GM11168 (cell line): Measurements from ENCODE around the gene CTIF.
"Not testable (repeated sequence)": the region's sequence is repeated elsewhere in the genome, so short reads cannot be mapped to it uniquely, and the experiment has no call there.

Source experiments
- in situ Hi-C: fragments of 300-500 bp; cut with MboI; formaldehyde crosslinking; loops from one replicate; pipeline ENCODE4 v1.12.0; 2022; ENCODE audit warnings: low sequenced_read_pairs; ENCODE audit not compliant: unreplicated experiment

CTIF gene

DNA sequence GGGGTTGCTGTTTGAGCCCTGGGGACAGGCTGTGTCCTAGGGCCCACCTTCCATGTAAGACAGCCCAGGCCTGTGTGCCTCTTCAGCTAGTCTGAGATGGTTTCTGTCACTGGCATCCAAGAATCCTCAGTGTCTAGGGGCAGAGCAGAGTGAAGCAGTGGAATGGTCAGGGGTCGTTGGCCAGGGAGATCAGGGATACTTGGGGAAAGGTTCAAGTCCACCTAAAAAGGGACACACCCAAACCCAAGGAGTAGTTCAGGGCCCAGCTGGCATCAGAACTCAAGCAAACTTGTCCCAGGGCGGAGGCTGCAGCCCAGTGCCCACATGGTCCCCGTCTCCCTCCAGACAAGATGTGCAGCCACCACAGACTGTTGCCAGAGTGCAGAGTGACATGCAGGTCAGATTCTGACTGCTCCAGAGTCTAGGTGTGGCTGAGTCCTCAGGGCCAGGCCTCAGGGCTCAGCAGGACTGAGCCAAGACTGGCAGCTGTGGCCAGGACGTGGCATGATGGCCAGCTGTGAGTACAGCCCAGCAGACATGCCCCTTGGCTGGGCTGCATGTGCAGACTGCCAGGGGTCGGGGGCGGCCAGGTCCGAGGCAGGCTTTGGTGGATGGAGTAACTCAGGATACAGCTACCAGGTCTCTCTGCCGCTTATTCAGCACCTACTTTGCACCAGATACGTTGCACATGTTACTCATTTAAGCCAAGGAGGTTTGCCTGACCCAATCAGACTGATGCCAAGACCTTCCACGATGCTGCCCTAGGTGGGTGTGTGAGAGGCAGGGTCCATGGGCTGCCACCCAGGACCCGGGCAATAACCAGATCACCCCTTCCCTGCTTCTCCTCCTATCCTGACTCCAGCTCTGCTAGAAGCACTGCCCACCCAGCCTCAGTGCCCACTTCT lies 265.4 kb downstream of the CTIF start:
- in situ Hi-C loops = no loop called here

GRCh38 chr18:48804856-48805610 lies 266.2 kb downstream of the CTIF start:
- in situ Hi-C loops = no loop called here

DNA sequence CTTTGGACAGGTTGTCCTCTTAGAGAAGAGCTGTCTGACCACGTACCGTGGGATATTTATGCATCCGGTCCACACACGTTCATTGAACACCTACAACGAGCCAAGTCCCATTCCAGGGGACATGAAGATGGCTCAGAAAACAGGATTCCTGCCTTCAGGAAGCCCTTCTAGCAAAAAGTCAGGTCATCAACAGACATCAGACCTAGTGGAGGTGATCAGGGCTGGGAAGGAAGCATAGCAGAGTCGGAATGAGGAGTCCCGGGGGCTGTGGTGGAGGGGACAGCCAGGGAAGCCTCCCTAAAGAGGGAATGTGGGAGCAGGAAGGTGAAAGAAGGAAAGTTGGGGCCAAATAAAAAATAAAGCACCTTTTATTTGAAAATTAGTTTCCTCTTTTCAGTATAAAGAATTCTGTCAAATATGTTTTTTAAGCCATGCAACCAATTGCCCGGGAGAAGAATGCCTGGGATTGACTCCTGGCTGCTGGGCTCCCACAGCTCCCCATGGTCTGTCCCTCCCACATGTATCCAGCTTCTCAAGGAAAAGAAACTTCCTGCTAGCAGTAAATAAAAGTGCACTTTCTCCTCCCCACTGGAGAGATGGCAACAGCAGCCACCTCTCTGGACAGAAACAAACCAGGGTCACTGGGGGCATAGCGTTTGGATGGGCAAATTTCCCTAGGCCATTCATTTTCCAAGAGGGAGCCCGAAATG lies 267.1 kb downstream of the CTIF start:
- in situ Hi-C loops = no loop called here

DNA sequence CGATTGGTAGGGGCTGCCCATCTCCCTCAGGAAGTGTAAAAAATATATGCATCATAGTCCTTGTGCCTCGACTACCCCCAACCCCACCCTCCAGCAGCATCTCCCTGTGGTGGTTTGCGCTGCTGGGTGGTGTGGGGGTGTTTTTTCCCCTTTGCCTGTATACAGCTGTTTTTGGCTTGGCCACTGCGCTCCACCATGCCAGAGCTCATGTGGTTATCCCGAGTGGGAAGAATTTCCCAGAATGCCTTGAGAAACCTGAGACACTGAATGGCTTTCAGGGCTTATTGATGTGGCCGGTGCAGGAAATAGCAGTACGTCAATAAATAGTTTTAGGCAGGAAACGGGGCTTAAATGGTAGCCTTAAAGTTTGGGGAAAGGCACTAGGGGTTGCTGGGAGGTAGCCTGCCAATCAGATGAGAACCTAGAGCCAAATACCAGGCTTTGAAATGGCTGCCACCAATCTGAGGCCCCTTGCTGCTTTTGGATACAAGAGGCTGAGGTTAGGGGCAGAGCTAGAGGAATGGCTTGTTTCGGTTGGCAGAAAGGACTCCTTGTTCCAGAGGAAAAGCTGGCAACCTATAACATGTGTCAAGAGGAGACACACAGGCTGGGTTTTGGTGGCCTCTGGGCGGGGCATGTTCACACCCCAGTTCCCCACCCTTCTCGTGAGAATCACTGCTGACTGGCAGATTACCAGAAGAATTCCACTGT lies 267.9 kb downstream of the CTIF start:
- in situ Hi-C loops = no loop called here

GRCh38 chr18:48808476-48808875 lies 269.6 kb downstream of the CTIF start:
- in situ Hi-C loops = no loop called here

DNA sequence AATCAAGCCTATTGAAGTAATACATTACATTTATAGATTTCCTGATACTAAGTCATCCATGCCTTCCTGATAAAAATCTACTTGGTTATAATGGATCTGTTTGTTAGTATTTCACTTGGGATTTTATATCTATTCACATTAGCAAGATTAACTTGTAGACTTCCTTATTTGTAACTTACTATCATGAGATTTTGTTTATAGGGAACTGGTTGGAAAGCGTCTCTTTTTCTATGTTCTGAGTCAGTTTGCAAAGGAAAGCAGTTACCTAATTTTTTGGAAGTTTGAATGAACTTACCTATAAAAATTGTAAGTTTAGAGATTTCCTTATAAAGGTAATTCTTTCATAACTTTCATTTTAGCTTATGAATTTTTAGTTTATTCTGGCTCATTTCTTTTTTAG lies 270.5 kb downstream of the CTIF start:
- in situ Hi-C loops = no loop called here

GRCh38 chr18:48810805-48811204 lies 272.0 kb downstream of the CTIF start:
- in situ Hi-C loops = no loop called here

DNA sequence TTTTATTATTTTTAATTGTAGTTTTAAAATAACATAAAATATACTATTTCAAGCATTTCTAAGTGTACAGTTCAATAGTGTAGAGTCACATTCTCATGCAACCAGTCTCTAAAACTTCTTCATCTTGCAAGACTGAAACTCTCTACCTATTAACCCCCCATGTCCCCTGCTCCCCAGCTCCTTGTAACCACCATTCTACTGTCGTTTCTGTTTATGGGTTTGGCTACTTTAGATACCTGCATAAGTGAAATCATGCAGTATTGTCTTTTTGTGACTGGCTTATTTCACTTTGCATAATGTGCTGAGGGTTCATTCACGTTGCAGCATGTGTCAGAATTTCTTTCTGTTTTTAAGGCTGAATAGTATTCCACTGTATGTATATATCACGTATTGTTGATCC lies 272.6 kb downstream of the CTIF start:
- in situ Hi-C loops = no loop called here

DNA sequence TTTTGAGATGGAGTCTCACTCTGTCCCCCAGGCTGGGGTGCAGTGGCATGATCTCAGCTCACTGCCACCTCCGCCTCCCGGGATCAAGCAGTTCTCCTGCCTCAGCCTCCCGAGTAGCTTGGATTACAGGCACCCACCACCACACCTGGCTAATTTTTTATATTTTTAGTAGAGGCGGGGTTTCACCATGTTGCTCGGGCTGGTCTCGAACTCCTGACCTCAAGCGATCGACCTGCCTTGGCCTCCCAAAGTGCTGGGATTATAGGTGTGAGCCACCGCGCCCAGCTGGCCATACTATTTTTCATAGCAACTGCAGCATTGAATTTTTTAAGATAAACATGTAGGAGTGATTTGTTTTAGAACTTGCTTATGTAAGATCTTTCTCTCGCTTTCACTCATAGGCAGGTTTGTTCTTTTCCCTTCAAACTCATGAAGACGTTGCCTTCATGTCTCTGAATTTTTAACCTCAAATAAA lies 273.2 kb downstream of the CTIF start:
- in situ Hi-C loops = not testable (repeated sequence)

DNA sequence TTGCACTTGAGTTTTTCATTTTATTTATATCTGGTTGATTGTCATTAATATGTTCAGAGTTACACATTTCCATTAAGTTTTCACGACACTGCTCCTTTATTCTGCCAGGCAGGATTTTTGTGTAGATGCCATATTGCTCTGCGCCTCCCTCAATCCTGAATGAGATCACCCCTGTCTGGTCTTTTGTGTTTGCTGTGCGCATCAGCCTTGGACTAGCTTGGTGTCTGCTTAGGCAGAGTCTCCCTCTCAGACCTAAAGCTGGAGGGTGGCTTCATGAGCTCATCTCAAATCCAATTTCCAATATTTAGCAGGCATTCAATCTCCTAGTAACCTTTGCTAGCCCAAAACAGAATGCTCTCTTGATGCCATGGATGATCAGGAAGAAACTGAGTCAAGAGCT lies 274.5 kb downstream of the CTIF start:
- in situ Hi-C loops = no loop called here

DNA sequence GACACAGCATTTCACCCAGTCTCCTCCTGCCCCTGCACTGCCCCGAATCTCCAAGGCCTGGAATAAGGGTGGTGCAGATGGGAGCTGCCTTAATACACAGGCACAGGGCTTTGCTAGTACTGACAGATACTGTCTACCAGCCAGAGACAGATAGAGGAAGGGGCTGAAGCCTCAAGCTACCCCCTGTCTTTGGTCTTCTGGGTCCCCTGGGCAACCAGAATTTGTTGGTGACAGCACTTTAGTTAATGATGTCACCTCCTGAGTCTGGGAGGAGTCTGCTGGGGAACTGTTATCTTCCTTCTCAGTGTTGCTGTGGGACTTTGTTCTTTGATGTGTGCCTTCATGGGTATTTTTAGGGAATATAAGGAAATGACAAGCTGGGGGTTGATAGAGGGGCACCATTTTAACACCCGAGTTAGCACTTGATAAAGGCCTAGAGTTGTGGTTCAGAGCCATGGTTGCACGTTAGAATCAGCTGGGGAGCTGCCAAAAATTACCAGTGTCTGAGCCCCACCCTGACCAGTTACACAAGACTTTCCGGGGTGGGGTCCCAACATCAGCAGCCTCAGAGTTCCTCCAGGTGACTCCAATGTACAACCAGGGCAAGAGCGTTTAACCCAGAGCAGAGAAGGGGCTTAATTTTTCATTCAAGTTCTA lies 275.1 kb downstream of the CTIF start:
- in situ Hi-C loops = no loop called here

DNA sequence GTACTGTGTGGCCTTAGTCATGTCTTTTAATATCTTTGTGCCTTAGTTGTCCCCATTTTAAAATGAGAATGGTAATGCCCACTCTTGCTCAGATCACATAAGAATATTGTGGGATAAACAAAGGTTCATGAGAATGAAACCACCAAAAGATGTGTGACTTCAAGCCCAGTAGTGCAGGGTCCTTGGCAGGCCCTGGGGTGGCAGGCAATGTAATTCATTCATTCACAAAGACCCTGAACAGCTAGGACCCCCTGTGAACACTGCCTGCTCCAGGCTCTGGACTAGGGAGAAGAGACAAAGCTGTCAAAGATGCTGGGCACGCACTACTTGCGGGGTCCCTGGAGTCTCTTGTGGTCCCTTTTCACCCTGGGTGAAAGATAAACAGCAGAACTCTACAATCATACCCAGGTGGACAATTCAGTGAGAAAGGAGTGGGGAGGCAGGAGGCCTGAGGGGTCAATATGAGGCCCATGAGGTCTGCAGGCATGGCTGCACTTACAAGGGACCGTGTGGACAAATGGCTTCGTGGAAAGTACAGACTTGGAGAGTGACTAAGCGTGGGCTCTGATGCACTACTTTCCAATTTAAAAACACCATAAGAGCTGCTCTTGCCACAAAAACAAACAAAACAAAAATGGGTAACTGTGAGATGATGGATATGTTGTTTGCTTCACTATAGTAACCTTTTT lies 275.8 kb downstream of the CTIF start:
- in situ Hi-C loops = no loop called here

GRCh38 chr18:48815179-48815515 lies 276.3 kb downstream of the CTIF start:
- in situ Hi-C loops = no loop called here

GRCh38 chr18:48815581-48816324 lies 276.9 kb downstream of the CTIF start:
- in situ Hi-C loops = no loop called here

GRCh38 chr18:48816554-48816953 lies 277.7 kb downstream of the CTIF start:
- in situ Hi-C loops = no loop called here

DNA sequence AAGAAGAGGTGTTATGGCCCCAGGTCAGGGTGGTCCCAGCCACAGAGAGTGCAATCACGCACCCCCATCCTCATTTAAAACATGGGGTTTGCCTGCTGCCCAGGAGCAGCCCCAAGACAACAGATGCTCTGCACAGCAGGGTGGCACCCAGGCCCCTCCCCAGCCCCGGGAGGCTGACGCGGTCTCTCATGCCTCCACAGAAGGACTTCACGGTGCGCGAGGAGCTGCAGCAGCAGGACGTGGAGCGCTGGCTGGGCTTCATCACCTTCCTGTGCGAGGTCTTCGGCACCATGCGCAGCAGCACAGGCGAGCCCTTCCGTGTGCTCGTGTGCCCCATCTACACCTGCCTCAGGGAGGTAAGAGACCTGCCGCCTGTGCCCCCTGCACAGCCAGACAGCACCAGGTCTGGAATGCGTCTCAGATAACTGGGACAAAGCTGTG lies 278.2 kb downstream of the CTIF start:
- in situ Hi-C loops = no loop called here

DNA sequence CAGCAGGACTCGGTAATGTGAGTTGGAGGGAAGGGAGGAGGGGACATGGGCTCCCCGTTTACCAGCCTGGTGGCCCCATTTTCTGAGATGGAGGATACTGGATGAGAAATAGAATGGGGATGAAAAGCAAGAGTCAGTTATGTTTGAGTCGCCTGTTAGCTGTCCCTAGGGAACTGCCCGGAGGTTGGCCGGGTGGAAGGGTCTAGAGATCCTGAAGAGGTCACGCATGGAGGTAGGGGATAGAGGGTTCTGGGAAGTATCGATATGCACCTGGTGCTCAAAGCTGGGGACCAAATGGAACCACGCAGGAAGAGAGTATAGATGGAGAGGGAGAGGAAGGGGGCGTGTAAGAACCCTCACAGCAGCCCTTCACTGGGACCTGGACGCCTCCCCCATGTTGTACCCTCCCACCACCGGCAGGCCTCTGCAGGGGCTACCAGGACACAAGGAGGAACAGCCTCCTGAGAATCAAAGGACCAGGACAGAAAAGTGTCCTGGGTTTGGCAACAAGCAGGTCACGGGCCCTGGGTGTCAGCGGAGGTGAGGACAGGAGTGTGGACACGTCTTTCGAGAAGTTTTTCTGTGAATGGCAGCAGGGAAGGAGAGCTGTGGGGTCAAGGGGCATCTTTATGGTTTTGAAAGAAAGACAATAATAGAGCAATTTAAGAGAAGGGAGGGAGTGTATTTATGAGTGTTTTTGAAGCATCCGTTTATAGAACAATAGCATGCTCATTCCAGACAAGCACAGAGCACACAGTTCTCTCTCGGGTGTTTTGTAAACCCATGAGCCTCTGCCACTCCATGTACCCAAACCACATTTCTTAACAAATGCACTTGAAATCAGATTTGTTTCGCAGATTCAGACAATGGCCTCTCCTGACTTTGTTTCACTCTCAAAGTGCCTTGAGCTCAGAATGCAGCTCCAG lies 279.8 kb downstream of the CTIF start:
- in situ Hi-C loops = no loop called here
